MCF 10A (cell line): ENCODE data around the gene PRELID2. TPM values are rescaled to one million over a fixed set of nuclear protein-coding genes. Genes with fewer than 3 reads are reported as not detected.
"Not testable (repeated sequence)": the region's sequence is repeated elsewhere in the genome, so short reads cannot be mapped to it uniquely, and the experiment has no call there.

Experiments used
- BruUV-seq: library from RNA; stranded (reverse); fragments of 400-500 nt; replicated peaks from 2 replicates; lab custom pipeline; 2021; lab: Mats Ljungman, UMichigan
- CTCF ChIA-PET: fragments of 300-600 bp; sonication (Branson Sonifier 250); formaldehyde crosslinking; extraction: SDS; loops from one replicate; lab custom pipeline; 2021; ENCODE audit warnings: antibody characterized with exemption, inconsistent platforms; lab: Yijun Ruan, JAX
- POLR2A ChIA-PET: fragments of 300-600, 350-650 bp; sonication (Branson Sonifier 250); formaldehyde crosslinking; extraction: SDS; loops from one replicate; lab custom pipeline; 2020; ENCODE audit warnings: antibody characterized with exemption, inconsistent platforms; lab: Yijun Ruan, JAX
- DNase-seq: peaks from one replicate; pipeline ENCODE4 v3.0.0-alpha.2; 2018; ENCODE audit not compliant: unreplicated experiment
- H3K27ac Mint-ChIP-seq: one replicate; pipeline ENCODE4 v1.8.0; 2022; ENCODE audit warnings: mild to moderate bottlenecking, low read depth, mixed read lengths; ENCODE audit not compliant: unreplicated experiment
- H3K27me3 Mint-ChIP-seq: one replicate; pipeline ENCODE4 v1.8.0; 2022; ENCODE audit warnings: mixed read lengths; ENCODE audit not compliant: insufficient read depth, unreplicated experiment
- H3K36me3 Mint-ChIP-seq: one replicate; pipeline ENCODE4 v1.8.0; 2022; ENCODE audit warnings: mild to moderate bottlenecking, moderate library complexity, mixed read lengths; ENCODE audit not compliant: insufficient read depth, unreplicated experiment
- H3K4me1 Mint-ChIP-seq: one replicate; pipeline ENCODE4 v1.8.0; 2022; ENCODE audit warnings: mixed read lengths; ENCODE audit not compliant: insufficient read depth, unreplicated experiment
- H3K4me3 Mint-ChIP-seq: one replicate; pipeline ENCODE4 v1.8.0; 2022; ENCODE audit warnings: mild to moderate bottlenecking, moderate library complexity, mixed read lengths; ENCODE audit not compliant: unreplicated experiment
- H3K9me3 Mint-ChIP-seq: one replicate; pipeline ENCODE4 v1.8.0; 2022; ENCODE audit warnings: mixed read lengths; ENCODE audit not compliant: unreplicated experiment
- CTCF ChIP-seq: fragments of 200-600 bp; IDR thresholded peaks from one replicate; pipeline ENCODE4 v1.8.0; 2022; ENCODE audit warnings: antibody characterized with exemption, mild to moderate bottlenecking; ENCODE audit not compliant: unreplicated experiment
- intact Hi-C: fragments of 100-400 bp; cut with micrococcal nuclease; formaldehyde crosslinking; loops from 2 replicates; pipeline ENCODE4 v1.14.1; 2022
- total RNA-seq: library from RNA; stranded (reverse); gene quantifications from 2 replicates; pipeline ENCODE4 v1.2.3, GENCODE V29; 2022

The PRELID2 gene
- total RNA-seq, 1 experiment from 2014 or later, result 11.4 TPM

- BruUV-seq, result no TSS peak
- ChIA-PET CTCF (interaction anchor here (1.7 kb wide), 1 partner anchor 17 kb away, joined by 7 read pairs; no protein-coding TSS in a partner anchor), POLR2A (no interaction called here)
- intact Hi-C loops, result no loop called here
- TF ChIP-seq CTCF, result no peak
- H3K4me1 Mint-ChIP-seq, result no peaks in the 10 kb centered on the region
- no peaks in the 10 kb centered on the region for H3K36me3 Mint-ChIP-seq
- H3K27ac Mint-ChIP-seq, result no peak overlapping the region
- DNase-seq, result no peak
- H3K27me3 Mint-ChIP-seq, result no peaks in the 10 kb centered on the region
- H3K4me3 Mint-ChIP-seq, result no peak overlapping the region
- no peaks in the 10 kb centered on the region for H3K9me3 Mint-ChIP-seq
These were observed 37.3 kb upstream of the PRELID2 start for GRCh38 chr5:145872486-145872885.

GRCh38 chr5:145869753-145870152, 34.6 kb upstream of the PRELID2 start:
- Mint-ChIP-seq H3K27ac (no peak overlapping the region), H3K36me3 (no peaks in the 10 kb centered on the region), H3K4me3 (no peak overlapping the region), H3K4me1 (no peaks in the 10 kb centered on the region), H3K9me3 (no peaks in the 10 kb centered on the region), H3K27me3 (no peaks in the 10 kb centered on the region)
- no peak for TF ChIP-seq CTCF
- no TSS peak for BruUV-seq
- no peak for DNase-seq
- intact Hi-C loops, result no loop called here
- ChIA-PET CTCF (interaction anchor here (1.0 to 3.6 kb wide), 3 partner anchors 14 to 44 kb away, joined by 3 to 11 read pairs (median 7); no protein-coding TSS in a partner anchor), POLR2A (no interaction called here)

GRCh38 chr5:145867806-145868205, 32.7 kb upstream of the PRELID2 start:
- DNase-seq, result peak; percentile 42
- ChIA-PET POLR2A (interaction anchor here (1.0 kb wide), 1 partner anchor 78 kb away, joined by 3 read pairs; no protein-coding TSS in a partner anchor), CTCF (interaction anchor here (1.2 to 4.1 kb wide), 4 partner anchors 11 to 181 kb away, joined by 4 to 30 read pairs (median 8); no protein-coding TSS in a partner anchor)
- H3K27ac Mint-ChIP-seq, result no peak overlapping the region
- no peaks in the 10 kb centered on the region for H3K27me3 Mint-ChIP-seq
- no peaks in the 10 kb centered on the region for H3K36me3 Mint-ChIP-seq
- H3K9me3 Mint-ChIP-seq, result no peaks in the 10 kb centered on the region
- TF ChIP-seq CTCF, result no peak
- no peak overlapping the region for H3K4me3 Mint-ChIP-seq
- intact Hi-C loops, result no loop called here
- BruUV-seq, result no TSS peak
- no peaks in the 10 kb centered on the region for H3K4me1 Mint-ChIP-seq

- H3K36me3 Mint-ChIP-seq, H3K9me3 Mint-ChIP-seq, H3K27ac Mint-ChIP-seq, H3K27me3 Mint-ChIP-seq, H3K4me3 Mint-ChIP-seq, DNase-seq, intact Hi-C loops, H3K4me1 Mint-ChIP-seq, BruUV-seq: not testable (repeated sequence)
- POLR2A ChIA-PET, result interaction anchor here (0.6 kb wide), 1 partner anchor 62 kb away, joined by 4 read pairs; no protein-coding TSS in a partner anchor
- CTCF ChIA-PET, result interaction anchor here (1.1 kb wide), 1 partner anchor 27 kb away, joined by 3 read pairs; no protein-coding TSS in a partner anchor
These were observed 29.3 kb upstream of the PRELID2 start for GRCh38 chr5:145864432-145864831.
